Activated naive CD8-positive, alpha-beta T cell treated with anti-CD3 and anti-CD28 coated beads, Interleukin-2, amount 10 ng/mL, durations not matched to agents 7 days and 5 days (primary cell): ENCODE results near the gene MIEF1. TPM values are rescaled to one million over a fixed set of nuclear protein-coding genes. Genes with fewer than 3 reads are reported as not detected.

Experiments
- ATAC-seq: fragments of 150-1000 bp; cut with Tn5 transposase; one replicate; pipeline ENCODE4 v1.10.0; 2021; ENCODE audit warnings: low read depth, moderate library complexity
- POLR2A ChIA-PET: fragments of 350-600 bp; sonication (Branson Sonifier 250); formaldehyde crosslinking; loops from one replicate; lab custom pipeline; 2021; ENCODE audit warnings: antibody characterized with exemption; lab: Charles Lee
- DNase-seq: peaks from one replicate; pipeline ENCODE4 v3.0.0; 2021
- H3K27ac Mint-ChIP-seq: one replicate; pipeline ENCODE4 v1.8.0; 2022; ENCODE audit warnings: mild to moderate bottlenecking, mixed read lengths
- H3K27me3 Mint-ChIP-seq: one replicate; pipeline ENCODE4 v1.8.0; 2022; ENCODE audit warnings: mild to moderate bottlenecking, moderate library complexity, mixed read lengths
- H3K36me3 Mint-ChIP-seq: one replicate; pipeline ENCODE4 v1.8.0; 2021; ENCODE audit warnings: mild to moderate bottlenecking, mixed read lengths
- H3K4me1 Mint-ChIP-seq: one replicate; pipeline ENCODE4 v1.8.0; 2021; ENCODE audit warnings: mixed read lengths
- H3K4me3 Mint-ChIP-seq: one replicate; pipeline ENCODE4 v1.8.0; 2022; ENCODE audit warnings: mild to moderate bottlenecking, moderate library complexity, mixed read lengths
- H3K9me3 Mint-ChIP-seq: one replicate; pipeline ENCODE4 v1.8.0; 2021; ENCODE audit warnings: mixed read lengths
- total RNA-seq, 2 experiments: library from RNA; stranded (reverse); gene quantifications; one replicate each; pipeline ENCODE4 v1.2.3, GENCODE V29; 2021

The MIEF1 gene
- 10 to 100 TPM; 33.9 to 40.0 TPM for total RNA-seq

DNA sequence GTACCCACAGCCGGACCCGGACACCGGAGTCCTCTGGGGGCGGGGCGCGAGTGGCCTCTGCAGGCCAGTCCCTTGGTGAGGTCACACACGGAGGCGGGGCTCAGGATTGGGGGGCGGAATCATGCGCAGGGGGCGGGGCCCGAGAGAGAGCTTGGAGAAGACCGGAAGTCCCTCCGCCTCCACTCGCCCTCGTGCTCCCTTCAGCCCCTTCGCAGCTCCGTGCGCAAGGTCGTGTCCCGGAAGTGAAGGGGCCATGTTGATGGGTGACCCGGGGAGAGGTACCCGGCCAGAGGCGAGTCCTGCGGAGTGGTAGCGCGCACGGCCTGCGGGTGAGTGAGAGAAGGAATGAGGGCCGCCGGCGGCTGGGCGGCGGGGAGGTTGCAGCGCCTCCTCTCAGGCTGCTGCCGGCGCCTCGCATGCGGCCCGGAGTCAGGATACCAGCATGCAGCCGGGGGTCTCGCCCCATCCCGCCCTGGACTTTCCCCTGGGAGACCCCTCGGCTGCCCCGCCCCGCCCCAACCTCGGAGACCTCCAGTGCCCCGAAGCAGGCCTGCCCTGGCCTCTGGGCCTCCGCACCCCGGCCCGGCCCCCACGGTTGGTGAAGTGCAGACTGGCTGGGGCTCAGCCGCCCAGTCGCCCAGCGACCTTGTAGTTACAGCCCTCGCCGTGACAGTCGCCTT is at the start of gene MIEF1:
MIEF1 (plus strand) TSS at position 182 of the 680 bp plus-strand sequence. CDS start 9,005 bp downstream, outside the sequence.
- Mint-ChIP-seq H3K9me3 (no peaks in the 10 kb centered on the region), H3K27me3 (peaks cover 4% of the 10 kb centered on the region), H3K36me3 (peaks cover 24% of the 10 kb centered on the region), H3K4me1 (peaks cover 36% of the 10 kb centered on the region), H3K4me3 (peak within 1 kb of the TSS; percentile 100), H3K27ac (peak within 1 kb of the TSS; percentile 98)
- DNase-seq: peak; percentile 94
- POLR2A ChIA-PET: interaction anchor here (0.6 to 4.3 kb wide), 11 partner anchors 8 to 542 kb away, joined by 3 to 59 read pairs (median 5); partner anchors contain the start of genes ATF4 and RPS19BP1
- peak; percentile 98 for ATAC-seq

DNA sequence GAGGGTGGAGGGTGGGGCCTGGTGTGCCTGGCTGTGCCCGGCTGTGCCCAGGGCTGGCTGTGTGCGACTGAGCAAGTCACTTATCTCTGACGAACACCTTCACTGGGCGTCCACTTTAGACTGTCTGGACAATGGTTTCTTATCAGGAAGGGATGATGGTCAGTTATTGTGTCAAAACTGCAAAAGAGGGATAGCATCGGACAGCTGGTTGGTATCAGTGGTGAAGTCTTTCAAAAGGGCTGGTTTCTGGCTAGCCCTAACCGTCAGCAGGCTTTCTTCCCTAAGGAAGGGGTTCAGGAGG is 49.4 kb upstream of the MIEF1 start:
- Mint-ChIP-seq H3K27ac (no peak overlapping the region), H3K9me3 (no peaks in the 10 kb centered on the region), H3K4me1 (peaks cover 41% of the 10 kb centered on the region), H3K4me3 (no peak overlapping the region), H3K27me3 (peaks cover 10% of the 10 kb centered on the region), H3K36me3 (peaks cover 17% of the 10 kb centered on the region)
- DNase-seq (no peak), ATAC-seq (no peak)
- POLR2A ChIA-PET: no interaction called here

DNA sequence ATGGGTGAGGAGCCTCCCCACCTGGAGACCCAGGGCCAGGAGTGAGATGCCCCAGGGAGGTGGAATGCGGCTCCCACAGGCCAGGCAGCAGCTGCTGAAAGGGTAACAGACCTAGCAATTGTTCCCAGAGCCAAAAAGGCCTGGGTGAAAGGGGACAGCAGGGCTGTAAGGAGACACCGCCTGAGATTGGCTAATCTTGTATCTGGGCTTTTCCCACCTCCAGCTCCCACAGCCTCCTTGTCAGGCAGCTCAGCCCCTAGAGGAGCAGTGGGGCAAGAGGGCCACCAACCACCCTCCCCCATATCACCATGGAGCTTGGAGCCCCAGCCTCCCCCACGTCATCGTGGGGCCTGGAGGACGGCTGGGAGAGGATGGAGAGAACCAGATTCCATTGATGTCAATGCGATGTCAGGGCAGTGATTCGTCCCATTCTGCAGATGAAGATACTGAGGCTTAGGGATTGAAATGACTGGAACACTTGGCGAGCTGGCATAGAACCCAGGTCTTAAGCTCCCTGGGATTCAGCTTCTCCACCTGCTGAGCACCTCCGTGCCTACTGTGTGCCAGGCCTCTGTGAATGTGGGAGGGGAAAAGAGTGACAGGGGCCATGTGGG is 48.2 kb upstream of the MIEF1 start:
- Mint-ChIP-seq H3K27ac (no peak overlapping the region), H3K36me3 (peaks cover 17% of the 10 kb centered on the region), H3K4me1 (peaks cover 36% of the 10 kb centered on the region), H3K4me3 (no peak overlapping the region), H3K9me3 (no peaks in the 10 kb centered on the region), H3K27me3 (peaks cover 19% of the 10 kb centered on the region)
- DNase-seq: no peak
- no peak for ATAC-seq
- POLR2A ChIA-PET: interaction anchor here (0.9 to 1.0 kb wide), 3 partner anchors 12 to 557 kb away, joined by 3 to 8 read pairs (median 4); partner anchors contain the start of gene TAB1

DNA sequence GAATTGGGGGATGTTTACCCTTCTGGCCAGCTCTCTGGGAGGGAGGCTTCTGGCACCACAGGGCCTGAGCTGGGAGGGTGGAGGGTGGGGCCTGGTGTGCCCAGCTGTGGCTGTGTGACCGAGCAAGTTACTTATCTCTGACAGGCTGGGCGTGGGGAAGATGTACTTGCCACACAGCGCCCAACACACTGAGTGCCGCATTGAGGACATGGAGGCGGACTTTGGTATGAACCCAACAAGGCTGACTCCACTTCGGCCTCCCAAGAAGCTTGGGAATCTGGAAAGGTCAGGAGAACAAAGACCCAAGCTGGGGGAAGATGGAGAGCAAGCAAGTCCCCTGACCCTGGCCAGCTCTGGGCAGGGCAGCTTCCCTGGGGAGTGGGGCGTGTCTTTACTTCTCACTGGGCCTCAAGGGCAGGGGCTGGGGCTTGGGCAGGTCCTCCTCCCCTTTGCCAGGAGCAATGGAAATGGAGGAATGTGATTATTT is 47.7 kb upstream of the MIEF1 start:
- Mint-ChIP-seq H3K4me3 (no peak overlapping the region), H3K27me3 (peaks cover 23% of the 10 kb centered on the region), H3K4me1 (peaks cover 32% of the 10 kb centered on the region), H3K9me3 (no peaks in the 10 kb centered on the region), H3K36me3 (peaks cover 17% of the 10 kb centered on the region), H3K27ac (no peak overlapping the region)
- POLR2A ChIA-PET: interaction anchor here (0.9 kb wide), 2 partner anchors 55 to 556 kb away, joined by 3 to 4 read pairs; partner anchors contain the start of gene TAB1
- DNase-seq (no peak), ATAC-seq (no peak)

DNA sequence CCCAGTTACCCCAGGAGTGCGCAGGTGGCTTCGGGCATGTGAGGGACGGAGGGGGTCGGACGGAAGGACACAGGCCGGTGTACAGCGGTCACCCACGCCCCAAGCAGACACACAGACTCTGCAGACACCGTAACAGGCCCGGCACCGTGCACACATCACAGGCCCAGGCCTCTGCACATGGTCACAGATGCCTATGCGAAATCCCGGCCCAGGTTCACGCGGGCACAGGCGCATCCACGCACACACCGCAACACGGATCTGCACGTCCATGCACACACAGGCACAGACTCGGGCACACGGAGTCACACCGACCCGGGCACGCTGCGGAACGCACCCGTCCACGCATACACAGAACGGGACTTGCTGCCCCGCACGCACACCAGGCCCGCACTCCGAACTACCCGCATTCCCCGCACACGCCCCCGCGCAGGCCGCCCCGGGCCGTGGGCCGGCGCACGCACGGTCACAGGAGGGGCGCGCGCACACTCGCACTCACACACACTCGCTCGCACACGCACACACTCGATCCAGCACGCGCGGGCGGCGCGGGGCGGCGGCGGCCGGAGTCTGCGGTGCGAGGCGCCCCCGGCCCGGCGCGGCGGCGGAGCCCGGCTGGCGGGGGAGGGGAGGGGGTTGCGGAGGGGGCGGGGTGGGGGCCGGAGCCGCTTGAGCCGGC is 45.4 kb upstream of the MIEF1 start, which contains the start of gene MGAT3:
MGAT3 (plus strand) TSS at position 491 of the 676 bp plus-strand sequence. CDS start 30,336 bp downstream, outside the sequence.
- H3K27me3 Mint-ChIP-seq: peaks cover 26% of the 10 kb centered on the region

DNA sequence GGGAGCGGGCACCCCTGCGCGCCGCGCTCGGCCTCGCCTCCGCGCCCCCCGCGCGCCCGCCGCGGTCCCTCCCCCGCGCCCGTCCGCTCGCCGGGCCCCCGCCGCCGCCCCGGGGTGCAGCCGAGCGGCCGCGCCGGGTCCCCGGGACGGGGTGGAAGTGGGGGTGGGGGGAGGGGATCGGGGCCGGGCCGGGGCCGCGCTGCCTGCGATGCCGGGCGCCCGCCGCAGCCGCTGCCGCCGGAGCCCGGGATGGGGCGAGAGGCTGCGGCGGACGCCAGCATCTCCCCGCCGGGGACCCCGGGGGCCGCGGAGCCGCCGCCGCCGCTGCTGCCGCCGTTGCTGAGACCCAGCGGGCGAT is 44.9 kb upstream of the MIEF1 start:
- H3K9me3 Mint-ChIP-seq: no peaks in the 10 kb centered on the region
- peaks cover 26% of the 10 kb centered on the region for H3K27me3 Mint-ChIP-seq
- no peak for ATAC-seq
- no peak overlapping the region for H3K4me3 Mint-ChIP-seq
- POLR2A ChIA-PET: interaction anchor here (1.0 kb wide), 1 partner anchor 10 kb away, joined by 6 read pairs; no protein-coding TSS in a partner anchor
- H3K27ac Mint-ChIP-seq: no peak overlapping the region
- peaks cover 16% of the 10 kb centered on the region for H3K4me1 Mint-ChIP-seq
- peaks cover 12% of the 10 kb centered on the region for H3K36me3 Mint-ChIP-seq
- DNase-seq: peak; percentile 47

More for the DNA sequence above, 45.4 kb upstream of the MIEF1 start, which contains the start of gene MGAT3:
- H3K4me3 Mint-ChIP-seq: peak within 1 kb of the TSS; percentile 72
- H3K36me3 Mint-ChIP-seq: peaks cover 14% of the 10 kb centered on the region
- peaks cover 20% of the 10 kb centered on the region for H3K4me1 Mint-ChIP-seq
- DNase-seq (no peak), ATAC-seq (no peak)
- POLR2A ChIA-PET: no interaction called here
- H3K9me3 Mint-ChIP-seq: no peaks in the 10 kb centered on the region
- H3K27ac Mint-ChIP-seq: peak within 1 kb of the TSS; percentile 79

DNA sequence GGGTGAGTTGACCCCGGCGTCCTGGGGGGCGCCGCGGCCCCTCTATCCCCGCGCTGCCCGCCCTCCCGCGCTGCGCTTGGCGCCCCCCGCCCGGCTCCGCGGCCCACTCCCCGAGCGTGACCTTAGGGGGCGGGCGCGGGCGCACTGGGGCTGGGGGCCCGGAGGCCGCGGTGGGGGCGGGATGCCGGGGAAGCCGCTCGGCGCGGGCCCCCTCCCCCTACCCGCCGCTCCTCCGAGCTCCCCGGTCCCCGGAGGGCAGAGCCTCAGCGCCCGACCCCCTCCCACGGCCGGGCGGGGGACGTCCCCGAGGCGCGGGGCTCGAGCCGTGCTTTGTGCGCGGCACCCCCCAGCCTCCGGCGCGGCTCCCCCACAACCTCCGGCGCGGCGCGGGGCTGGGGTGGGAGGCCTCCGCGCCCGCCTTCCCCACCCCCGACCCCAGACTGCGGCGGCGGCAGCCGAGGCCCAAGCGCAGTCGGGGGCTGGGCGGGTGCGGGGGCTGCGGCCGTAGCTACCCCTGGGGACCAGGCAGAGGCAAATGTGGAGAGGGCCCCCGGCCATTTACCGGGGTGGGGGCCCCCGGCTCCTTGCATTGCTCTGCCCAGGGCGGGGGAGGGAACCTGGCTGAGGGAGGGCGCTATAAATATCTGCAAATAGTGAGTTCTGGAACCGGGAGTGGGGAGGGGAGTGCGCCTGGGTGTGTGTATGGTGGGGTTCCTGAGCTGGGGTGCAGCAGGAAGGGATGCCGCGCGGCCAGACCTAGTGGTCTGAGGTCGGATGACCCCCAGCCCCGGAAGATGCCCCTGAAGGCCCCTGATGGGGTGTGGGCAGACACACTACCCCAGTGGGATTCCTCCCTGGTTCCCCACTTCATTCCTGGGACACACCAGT is 44.3 kb upstream of the MIEF1 start:
- DNase-seq: peak; percentile 51
- POLR2A ChIA-PET: interaction anchor here (0.5 to 1.3 kb wide), 4 partner anchors 10 to 64 kb away, joined by 3 to 6 read pairs (median 4); partner anchors contain the start of gene TAB1
- no peak overlapping the region for H3K27ac Mint-ChIP-seq
- H3K4me3 Mint-ChIP-seq: peak overlapping the region; percentile 67
- peaks cover 26% of the 10 kb centered on the region for H3K27me3 Mint-ChIP-seq
- H3K9me3 Mint-ChIP-seq: no peaks in the 10 kb centered on the region
- peaks cover 12% of the 10 kb centered on the region for H3K36me3 Mint-ChIP-seq
- peak; percentile 19 for ATAC-seq
- H3K4me1 Mint-ChIP-seq: peaks cover 14% of the 10 kb centered on the region

DNA sequence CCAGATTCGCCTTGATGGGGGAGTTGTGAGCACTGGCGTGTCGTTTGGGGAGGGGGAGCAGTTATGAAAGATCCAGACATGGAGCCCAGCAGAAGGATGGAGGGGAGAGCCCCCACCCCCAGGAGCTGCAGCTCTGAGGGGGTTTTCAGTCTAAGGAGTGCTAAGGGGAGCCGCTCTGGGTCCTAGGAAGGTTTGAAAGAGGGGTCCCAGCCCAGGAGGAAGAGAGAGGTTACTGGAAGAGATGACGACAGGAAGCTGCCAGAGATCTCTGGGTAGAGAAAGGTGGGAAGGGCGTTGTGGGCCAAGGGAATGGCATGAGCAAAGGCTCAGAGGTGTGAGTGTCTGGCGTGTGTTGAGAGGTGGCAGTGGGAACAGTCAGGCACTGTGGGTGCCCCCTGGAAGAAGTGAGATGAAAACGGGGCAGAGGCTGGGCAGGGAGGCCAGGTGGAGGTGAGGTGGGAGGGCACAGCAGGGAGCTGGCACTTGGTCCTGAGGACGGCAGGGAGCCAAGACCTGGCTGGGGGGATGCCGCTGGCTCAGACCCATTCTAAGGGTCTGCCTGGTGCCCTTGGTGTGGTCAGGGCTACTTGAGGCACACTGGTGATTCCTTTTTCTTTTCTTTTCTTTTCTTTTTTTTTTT is 43.5 kb upstream of the MIEF1 start:
- POLR2A ChIA-PET: interaction anchor here (0.5 to 1.3 kb wide), 4 partner anchors 25 to 65 kb away, joined by 3 to 5 read pairs (median 4); partner anchors contain the start of gene TAB1
- DNase-seq (no peak), ATAC-seq (no peak)
- Mint-ChIP-seq H3K36me3 (peaks cover 12% of the 10 kb centered on the region), H3K4me3 (peak overlapping the region; percentile 23), H3K9me3 (no peaks in the 10 kb centered on the region), H3K4me1 (peaks cover 14% of the 10 kb centered on the region), H3K27me3 (peaks cover 24% of the 10 kb centered on the region), H3K27ac (no peak overlapping the region)

DNA sequence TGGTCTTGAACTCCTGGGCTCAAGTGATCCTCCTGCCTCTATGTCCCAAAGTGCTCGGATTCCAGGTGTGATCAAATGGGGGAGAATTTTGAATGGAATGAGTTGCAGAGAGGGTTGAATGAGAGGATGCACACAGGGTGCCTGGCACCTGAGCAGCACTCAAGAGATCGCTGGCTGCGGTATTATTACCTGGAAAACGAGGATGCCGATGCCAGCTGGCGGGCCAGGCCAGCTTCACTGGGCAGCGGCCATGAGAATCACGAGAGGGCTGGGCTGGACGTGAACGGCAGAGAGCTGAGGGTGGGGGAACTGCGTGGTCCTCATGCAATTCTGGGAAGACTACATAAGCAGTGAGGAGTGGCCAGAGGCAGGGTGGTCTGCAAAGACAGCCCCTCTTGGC is 42.4 kb upstream of the MIEF1 start:
- no peak for DNase-seq
- POLR2A ChIA-PET: no interaction called here
- H3K27ac Mint-ChIP-seq: no peak overlapping the region
- ATAC-seq: no peak
- peaks cover 12% of the 10 kb centered on the region for H3K36me3 Mint-ChIP-seq
- H3K27me3 Mint-ChIP-seq: peaks cover 23% of the 10 kb centered on the region
- H3K9me3 Mint-ChIP-seq: no peaks in the 10 kb centered on the region
- H3K4me1 Mint-ChIP-seq: peaks cover 14% of the 10 kb centered on the region
- no peak overlapping the region for H3K4me3 Mint-ChIP-seq

DNA sequence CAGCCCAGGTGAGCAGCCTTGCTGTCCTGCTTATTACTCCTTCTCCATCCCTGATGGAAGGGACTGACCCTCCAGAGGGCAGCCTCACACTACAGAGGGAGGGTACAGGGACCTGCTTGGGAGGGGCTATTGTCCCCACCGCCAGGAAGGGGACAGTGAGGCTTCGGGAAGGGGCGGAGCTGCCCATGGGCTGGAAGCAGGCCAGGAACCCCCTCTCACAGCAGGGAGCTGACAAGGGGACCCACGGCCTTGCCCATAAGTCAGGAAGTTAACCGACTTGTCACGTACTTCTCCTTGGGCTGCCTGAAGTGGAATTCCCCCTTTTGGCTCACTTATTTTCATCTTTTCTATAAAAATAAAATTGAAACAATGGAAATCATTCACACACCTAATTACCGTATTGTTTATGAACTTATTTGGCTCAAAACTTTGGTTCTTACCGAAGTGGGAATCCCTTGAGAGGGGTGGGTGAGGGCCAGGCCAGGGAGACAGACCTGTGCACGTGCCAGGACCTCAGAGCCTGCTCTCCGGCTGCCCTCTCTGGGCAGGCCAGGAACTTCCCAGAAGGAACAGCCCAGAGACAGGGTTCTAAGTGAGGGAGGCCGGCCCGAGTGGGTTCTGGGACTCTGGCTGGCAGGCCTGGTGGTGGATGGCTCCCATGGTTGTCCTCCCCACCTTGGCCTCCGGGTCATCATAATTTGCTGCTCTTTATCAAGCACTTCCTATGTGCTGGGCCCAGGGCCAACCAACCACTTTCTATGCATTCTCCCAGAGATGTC is 39.5 kb upstream of the MIEF1 start:
- H3K36me3 Mint-ChIP-seq: no peaks in the 10 kb centered on the region
- peaks cover 8% of the 10 kb centered on the region for H3K4me1 Mint-ChIP-seq
- DNase-seq: no peak
- H3K9me3 Mint-ChIP-seq: no peaks in the 10 kb centered on the region
- H3K27ac Mint-ChIP-seq: no peak overlapping the region
- peaks cover 16% of the 10 kb centered on the region for H3K27me3 Mint-ChIP-seq
- no peak for ATAC-seq
- no peak overlapping the region for H3K4me3 Mint-ChIP-seq
- POLR2A ChIA-PET: no interaction called here

DNA sequence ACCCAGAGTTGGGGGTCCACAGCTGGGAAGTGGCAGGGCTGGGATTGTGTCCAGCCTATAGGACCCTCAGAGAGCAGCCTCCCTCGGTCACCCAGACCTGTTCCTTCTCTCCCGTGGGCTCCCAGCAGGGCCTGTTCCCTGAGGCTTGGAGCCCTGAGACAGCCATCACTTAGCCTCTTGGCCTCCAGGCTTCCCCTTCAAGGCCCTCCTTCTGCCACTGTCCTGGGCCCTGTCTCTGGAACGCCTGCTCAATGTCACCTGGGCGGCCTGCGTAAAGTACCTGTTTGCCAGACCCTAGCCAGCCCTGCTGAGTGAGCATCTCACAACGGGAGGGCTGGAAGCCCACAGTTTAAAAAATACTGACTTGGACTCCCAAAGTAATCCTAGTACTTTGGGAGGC is 38.8 kb upstream of the MIEF1 start:
- Mint-ChIP-seq H3K27ac (no peak overlapping the region), H3K9me3 (no peaks in the 10 kb centered on the region), H3K4me3 (no peak overlapping the region), H3K4me1 (peaks cover 11% of the 10 kb centered on the region), H3K27me3 (peaks cover 13% of the 10 kb centered on the region), H3K36me3 (no peaks in the 10 kb centered on the region)
- DNase-seq (no peak), ATAC-seq (no peak)
- POLR2A ChIA-PET: no interaction called here
